GM18517 (cell line): ENCODE data around the gene SULT1A1.
"Not testable (repeated sequence)": the region's sequence is repeated elsewhere in the genome, so short reads cannot be mapped to it uniquely, and the experiment has no call there.

ENCODE experiments used
- ATAC-seq: cut with Tn5 transposase; IDR thresholded peaks from one replicate; pipeline ENCODE4 v1.9.1; 2021; ENCODE audit warnings: mild to moderate bottlenecking, moderate library complexity; ENCODE audit not compliant: unreplicated experiment

Gene SULT1A1

GRCh38 chr16:28592511-28592910, 17.3 kb downstream of the SULT1A1 start:
- ATAC-seq: no peak

GRCh38 chr16:28591355-28591754, 18.5 kb downstream of the SULT1A1 start:
- ATAC-seq: no peak

- ATAC-seq: no peak
Measured at GRCh38 chr16:28590384-28591340, 19.2 kb downstream of the SULT1A1 start.

- ATAC-seq: no peak
Measured at GRCh38 chr16:28589930-28590329, 19.9 kb downstream of the SULT1A1 start.

GRCh38 chr16:28589069-28589468, 20.8 kb downstream of the SULT1A1 start:
- no peak for ATAC-seq

GRCh38 chr16:28587386-28587785, 22.5 kb downstream of the SULT1A1 start:
- no peak for ATAC-seq

- no peak for ATAC-seq
Measured at GRCh38 chr16:28586466-28586865, 23.4 kb downstream of the SULT1A1 start.

GRCh38 chr16:28585674-28586073, 24.2 kb downstream of the SULT1A1 start:
- no peak for ATAC-seq

GRCh38 chr16:28580726-28581315, 29.0 kb downstream of the SULT1A1 start:
- ATAC-seq: no peak

- ATAC-seq: no peak
Measured at GRCh38 chr16:28575446-28576109, 34.3 kb downstream of the SULT1A1 start.

- no peak for ATAC-seq
Measured at GRCh38 chr16:28574925-28575324, 34.9 kb downstream of the SULT1A1 start.

GRCh38 chr16:28573738-28574718, 35.8 kb downstream of the SULT1A1 start:
- no peak for ATAC-seq

GRCh38 chr16:28572696-28573510, 36.9 kb downstream of the SULT1A1 start:
- ATAC-seq: no peak

GRCh38 chr16:28569968-28570752, 39.7 kb downstream of the SULT1A1 start:
- no peak for ATAC-seq

- no peak for ATAC-seq
Measured at GRCh38 chr16:28569021-28569420, 40.8 kb downstream of the SULT1A1 start.

GRCh38 chr16:28567292-28567691, 42.6 kb downstream of the SULT1A1 start:
- ATAC-seq: no peak

GRCh38 chr16:28566233-28566925, 43.5 kb downstream of the SULT1A1 start:
- not testable (repeated sequence) for ATAC-seq

- ATAC-seq: no peak
Measured at GRCh38 chr16:28563218-28563617, 46.6 kb downstream of the SULT1A1 start.
